Erythroblast (primary cell): Measurements from ENCODE around the gene MIEF1.

Source experiments
- GATA1 ChIP-seq: IDR thresholded peaks from 2 replicates; pipeline ENCODE4 v1.6.1; 2011; ENCODE audit warnings: low read depth, mild to moderate bottlenecking, control low read depth, low read length, moderate library complexity
- POLR2A ChIP-seq: IDR thresholded peaks from 2 replicates; pipeline ENCODE4 v1.6.1; 2011; ENCODE audit warnings: mild to moderate bottlenecking, low read length

- TF ChIP-seq POLR2A (no peak), GATA1 (no peak)
These were observed 44.9 kb downstream of the MIEF1 start for GRCh38 chr22:39546889-39547586.
